HUES48 (cell line): ENCODE measurements around the gene LMNTD2.
"Not testable (repeated sequence)": the region's sequence is repeated elsewhere in the genome, so short reads cannot be mapped to it uniquely, and the experiment has no call there.

ENCODE experiments used
- H3K27ac ChIP-seq: one replicate; pipeline ENCODE4 v1.7.0; 2013; ENCODE audit warnings: low read depth, low read length, inconsistent platforms
- H3K27me3 ChIP-seq: 2 replicates; pipeline ENCODE4 v1.6.1; 2013; ENCODE audit warnings: mild to moderate bottlenecking, low read length; ENCODE audit not compliant: control insufficient read depth, insufficient read depth
- H3K36me3 ChIP-seq: 2 replicates; pipeline ENCODE4 v1.6.1; 2013; ENCODE audit warnings: low read length; ENCODE audit not compliant: control insufficient read depth, insufficient read depth
- H3K4me1 ChIP-seq: 2 replicates; pipeline ENCODE4 v1.6.1; 2013; ENCODE audit warnings: mild to moderate bottlenecking, low read length; ENCODE audit not compliant: control insufficient read depth, insufficient read depth
- H3K4me3 ChIP-seq: 2 replicates; pipeline ENCODE4 v1.5.1; 2013; ENCODE audit warnings: mild to moderate bottlenecking, low read depth, low read length
- H3K9ac ChIP-seq: 2 replicates; pipeline ENCODE4 v1.6.1; 2013; ENCODE audit warnings: mild to moderate bottlenecking, low read depth, low read length, moderate library complexity
- H3K9me3 ChIP-seq: 2 replicates; pipeline ENCODE4 v1.6.1; 2013; ENCODE audit warnings: low read length; ENCODE audit not compliant: control insufficient read depth, insufficient read depth

The LMNTD2 gene

GRCh38 chr11:575313-575995 is 14.9 kb upstream of the LMNTD2 start:
- peak overlapping the region; percentile 20 for H3K27ac ChIP-seq
- H3K4me3 ChIP-seq, result peak overlapping the region; percentile 76
- peak overlapping the region; percentile 30; the same call in 1 of the 2 replicates for H3K9ac ChIP-seq
- H3K9me3 ChIP-seq, result no peaks in the 10 kb centered on the region
- peaks cover 20% of the 10 kb centered on the region for H3K4me1 ChIP-seq
- peaks cover 16% of the 10 kb centered on the region for H3K27me3 ChIP-seq
- peaks cover 6% of the 10 kb centered on the region; the same call in 1 of the 2 replicates for H3K36me3 ChIP-seq

GRCh38 chr11:574632-575312 is 14.2 kb upstream of the LMNTD2 start:
- no peak overlapping the region for H3K9ac ChIP-seq
- peaks cover 16% of the 10 kb centered on the region for H3K27me3 ChIP-seq
- H3K4me1 ChIP-seq, result peaks cover 20% of the 10 kb centered on the region
- peak overlapping the region; percentile 76 for H3K4me3 ChIP-seq
- no peaks in the 10 kb centered on the region for H3K9me3 ChIP-seq
- H3K36me3 ChIP-seq, result peaks cover 4% of the 10 kb centered on the region; the same call in 1 of the 2 replicates
- no peak overlapping the region for H3K27ac ChIP-seq

GRCh38 chr11:574031-574570 is 13.6 kb upstream of the LMNTD2 start:
- not testable (repeated sequence) for H3K9ac ChIP-seq, H3K27ac ChIP-seq, H3K36me3 ChIP-seq, H3K9me3 ChIP-seq
- Histone ChIP-seq H3K4me1 (peaks cover 20% of the 10 kb centered on the region), H3K27me3 (peaks cover 16% of the 10 kb centered on the region), H3K4me3 (0 out of 2 replicates have a peak overlapping the region, but pooled peaks have one; percentile 76)

GRCh38 chr11:573146-573759 is 12.7 kb upstream of the LMNTD2 start:
- H3K9ac ChIP-seq, result no peak overlapping the region
- peaks cover under 1% of the 10 kb centered on the region; the same call in 1 of the 2 replicates for H3K36me3 ChIP-seq
- peaks cover 16% of the 10 kb centered on the region for H3K27me3 ChIP-seq
- no peaks in the 10 kb centered on the region for H3K9me3 ChIP-seq
- peaks cover 20% of the 10 kb centered on the region for H3K4me1 ChIP-seq
- H3K27ac ChIP-seq, result no peak overlapping the region
- H3K4me3 ChIP-seq, result no peak overlapping the region

- peak overlapping the region; percentile 67 for H3K27ac ChIP-seq
- no peak overlapping the region for H3K9ac ChIP-seq
- no peaks in the 10 kb centered on the region for H3K36me3 ChIP-seq
- H3K27me3 ChIP-seq, result peaks cover 16% of the 10 kb centered on the region
- no peak overlapping the region for H3K4me3 ChIP-seq
- H3K4me1 ChIP-seq, result peaks cover 14% of the 10 kb centered on the region
- H3K9me3 ChIP-seq, result no peaks in the 10 kb centered on the region
Measured at GRCh38 chr11:571802-572185, 11.3 kb upstream of the LMNTD2 start.

GRCh38 chr11:569158-569885 is 8.8 kb upstream of the LMNTD2 start:
- peak overlapping the region; percentile 62 for H3K4me3 ChIP-seq
- no peaks in the 10 kb centered on the region for H3K9me3 ChIP-seq
- H3K9ac ChIP-seq, result no peak overlapping the region
- no peak overlapping the region for H3K27ac ChIP-seq
- H3K36me3 ChIP-seq, result no peaks in the 10 kb centered on the region
- H3K4me1 ChIP-seq, result peaks cover 12% of the 10 kb centered on the region
- peaks cover 3% of the 10 kb centered on the region for H3K27me3 ChIP-seq

GRCh38 chr11:568306-569157 is 8.0 kb upstream of the LMNTD2 start:
- no peaks in the 10 kb centered on the region for H3K9me3 ChIP-seq
- H3K9ac ChIP-seq, result no peak overlapping the region
- no peaks in the 10 kb centered on the region; the same call in 1 of the 2 replicates for H3K27me3 ChIP-seq
- H3K4me1 ChIP-seq, result peaks cover 9% of the 10 kb centered on the region
- peak overlapping the region; percentile 64 for H3K4me3 ChIP-seq
- no peak overlapping the region for H3K27ac ChIP-seq
- peaks cover 7% of the 10 kb centered on the region for H3K36me3 ChIP-seq

- H3K4me1 ChIP-seq, result peaks cover 9% of the 10 kb centered on the region
- H3K4me3 ChIP-seq, result peak overlapping the region; percentile 64
- no peak overlapping the region for H3K27ac ChIP-seq
- H3K27me3 ChIP-seq, result no peaks in the 10 kb centered on the region; the same call in 1 of the 2 replicates
- H3K36me3 ChIP-seq, result peaks cover 15% of the 10 kb centered on the region
- no peaks in the 10 kb centered on the region for H3K9me3 ChIP-seq
- H3K9ac ChIP-seq, result no peak overlapping the region
Measured at GRCh38 chr11:567629-568292, 7.2 kb upstream of the LMNTD2 start.

- Histone ChIP-seq H3K9me3 (no peaks in the 10 kb centered on the region), H3K4me3 (peak overlapping the region; percentile 64; the same call in 1 of the 2 replicates), H3K27ac (no peak overlapping the region), H3K4me1 (peaks cover 9% of the 10 kb centered on the region), H3K9ac (no peak overlapping the region), H3K36me3 (peaks cover 15% of the 10 kb centered on the region), H3K27me3 (no peaks in the 10 kb centered on the region; the same call in 1 of the 2 replicates)
Measured at GRCh38 chr11:567011-567628, 6.6 kb upstream of the LMNTD2 start.
